Pancreas (tissue), 10 donors: ENCODE results near the gene ARHGAP33. TPM values are rescaled to one million over a fixed set of nuclear protein-coding genes. Genes with fewer than 3 reads are reported as not detected.

ENCODE experiments used
- ATAC-seq, 4 donors: fragments of 200-7000 bp; cut with Tn5 transposase; one replicate each; pipeline versions ENCODE4 v1.8.0 to v1.9.1; 2020; ENCODE audit warnings: mild to moderate bottlenecking in 4 of 4, moderate library complexity in 4 of 4
- DNase-seq, 6 donors: peaks; one replicate each; pipeline ENCODE4 v3.0.0-alpha.2; 2020
- FAIRE-seq: peaks from 2 replicates; lab custom pipeline; 2012; peaks lifted over from hg19 to GRCh38; lab: Jason Lieb, UNC
- H3K27ac ChIP-seq, 4 donors: fragments of 200-600 bp; sonication (generic); 1 replicate in 3 of 4; 2 replicates in 1 of 4; pipeline versions ENCODE4 v1.5.0 to v1.8.0; 2020
- H3K27me3 ChIP-seq, 4 donors: fragments of 200-600 bp; one replicate each; pipeline ENCODE4 v1.8.0; 2021
- H3K36me3 ChIP-seq, 3 donors: fragments of 200-600 bp; sonication (generic) in 1 of 3; one replicate each; pipeline versions ENCODE4 v1.5.0 to v1.8.0; 2020 to 2021
- H3K4me1 ChIP-seq, 3 donors: fragments of 200-600 bp; one replicate each; pipeline ENCODE4 v1.8.0; 2021
- H3K4me3 ChIP-seq, 4 donors: fragments of 200-600 bp; sonication (generic) in 2 of 4; one replicate each; pipeline versions ENCODE4 v1.5.0 to v1.8.0; 2020 to 2021
- H3K9me3 ChIP-seq, 4 donors: fragments of 200-600 bp; one replicate each; pipeline ENCODE4 v1.8.0; 2021
- WGBS, 2 donors: extraction: QIAGEN DNeasy Blood & Tissue Kit; methylation state at CpG; one replicate each; pipeline ENCODE4 v1.1.7; 2013; 5-methylcytosine and 5-hydroxymethylcytosine counted together
- intact Hi-C, 3 donors: fragments of 100-400 bp; cut with DNase I; formaldehyde crosslinking; loops; one replicate each; pipeline versions ENCODE4 v1.11.1 to v1.14.2; 2022
- polyA plus RNA-seq, 2 donors: library from polyadenylated mRNA; stranded (reverse); fragments of 200-250 nt; gene quantifications; one replicate each; pipeline ENCODE4 v1.2.3, GENCODE V29; 2013
- total RNA-seq, 6 donors: library from RNA; stranded (reverse); fragmentation: NEBNext Ultra II Directional in 4 of 6; extraction: Animal tissue kit (Norgen Biotek cat#: 25700) in 4 of 6; gene quantifications; one replicate each; pipeline versions ENCODE4 v1.2.1 to v1.2.4, GENCODE V29; 2021 to 2023
- TF ChIP-seq, protein P1 (sequence below), 4 donors: fragments of 200-600 bp; sonication (generic) in 3 of 4; IDR thresholded peaks; one replicate each; pipeline versions ENCODE4 v1.5.0 to v1.8.0; 2021; ENCODE audit warnings: antibody characterized with exemption in 4 of 4
- donor health status: healthy with polysubstance abuse.
- donor health status: DM: no; HTN: no; CAD: no; lungs with moderate emphysema.
- donor health status: DM: no; HTN: no; CAD: no.
- donor health status: control.
- donor health status: control.
- donor health status: Bipolar disorder and iron deficiency.
- donor health status: DM: yes; HTN: yes; CAD: no.
- donor health status: DM: no; HTN: no; CAD: no.
- donor health status: DM: no; HTN: no; CAD: no.
- donor health status: DM: yes; HTN: yes; CAD: no.

The ARHGAP33 gene
- total and polyA plus RNA-seq, 8 donors, result 2.7 to 39.6 (median 10.0) TPM

DNA sequence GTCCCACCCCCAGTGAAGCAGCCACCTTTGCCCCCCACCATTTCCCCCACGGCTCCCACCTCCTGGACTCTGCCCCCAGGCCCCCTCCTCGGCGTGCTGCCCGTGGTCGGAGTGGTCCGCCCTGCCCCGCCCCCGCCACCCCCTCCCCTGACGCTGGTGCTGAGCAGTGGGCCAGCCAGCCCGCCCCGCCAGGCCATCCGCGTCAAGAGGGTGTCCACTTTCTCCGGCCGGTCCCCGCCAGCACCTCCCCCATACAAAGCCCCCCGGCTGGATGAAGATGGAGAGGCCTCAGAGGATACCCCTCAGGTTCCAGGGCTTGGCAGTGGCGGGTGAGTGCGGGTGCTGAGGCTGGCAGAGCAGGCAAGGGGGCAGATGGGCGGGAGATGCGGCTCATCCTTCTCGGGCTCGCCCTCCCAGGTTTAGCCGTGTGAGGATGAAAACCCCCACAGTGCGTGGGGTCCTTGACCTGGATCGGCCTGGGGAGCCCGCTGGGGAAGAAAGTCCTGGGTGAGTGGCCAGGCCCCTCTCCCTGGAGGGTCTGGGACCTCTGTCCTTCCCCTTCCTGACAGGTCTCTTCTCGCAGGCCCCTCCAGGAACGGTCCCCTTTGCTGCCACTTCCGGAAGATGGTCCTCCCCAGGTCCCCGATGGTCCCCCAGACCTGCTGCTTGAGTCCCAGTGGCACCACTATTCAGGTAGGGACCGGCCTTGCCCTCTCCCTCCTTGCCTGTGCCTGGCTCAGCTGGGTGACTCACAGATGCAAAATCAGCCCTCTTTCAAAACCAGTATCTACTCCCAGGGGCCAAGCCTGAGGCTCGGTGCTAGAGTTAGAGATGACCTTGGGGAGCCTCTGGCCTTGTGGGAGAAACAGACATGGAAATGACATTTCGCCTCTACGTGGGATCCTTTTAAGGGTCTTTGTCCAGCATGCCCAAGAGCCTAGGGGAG lies 41.9 kb upstream of the ARHGAP33 start:
- peaks cover 8 to 52% (median 29%) of the 10 kb centered on the region in 3 donors for H3K36me3 ChIP-seq
- TF ChIP-seq, protein P1, sequence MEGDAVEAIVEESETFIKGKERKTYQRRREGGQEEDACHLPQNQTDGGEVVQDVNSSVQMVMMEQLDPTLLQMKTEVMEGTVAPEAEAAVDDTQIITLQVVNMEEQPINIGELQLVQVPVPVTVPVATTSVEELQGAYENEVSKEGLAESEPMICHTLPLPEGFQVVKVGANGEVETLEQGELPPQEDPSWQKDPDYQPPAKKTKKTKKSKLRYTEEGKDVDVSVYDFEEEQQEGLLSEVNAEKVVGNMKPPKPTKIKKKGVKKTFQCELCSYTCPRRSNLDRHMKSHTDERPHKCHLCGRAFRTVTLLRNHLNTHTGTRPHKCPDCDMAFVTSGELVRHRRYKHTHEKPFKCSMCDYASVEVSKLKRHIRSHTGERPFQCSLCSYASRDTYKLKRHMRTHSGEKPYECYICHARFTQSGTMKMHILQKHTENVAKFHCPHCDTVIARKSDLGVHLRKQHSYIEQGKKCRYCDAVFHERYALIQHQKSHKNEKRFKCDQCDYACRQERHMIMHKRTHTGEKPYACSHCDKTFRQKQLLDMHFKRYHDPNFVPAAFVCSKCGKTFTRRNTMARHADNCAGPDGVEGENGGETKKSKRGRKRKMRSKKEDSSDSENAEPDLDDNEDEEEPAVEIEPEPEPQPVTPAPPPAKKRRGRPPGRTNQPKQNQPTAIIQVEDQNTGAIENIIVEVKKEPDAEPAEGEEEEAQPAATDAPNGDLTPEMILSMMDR (IDR thresholded peaks at IDR 0.05), result no peak
- no peak for ATAC-seq
- no peaks in the 10 kb centered on the region for H3K27me3 ChIP-seq
- DNase-seq, result peak in 2 of 6 donors; percentile 30 to 71
- no peaks in the 10 kb centered on the region for H3K9me3 ChIP-seq
- H3K4me3 ChIP-seq, result no peak overlapping the region
- intact Hi-C loops, result no loop called here
- 89 to 91% methylated on average over 29 to 35 of the region's 35 CpGs for WGBS, 2 donors
- H3K4me1 ChIP-seq, result no peaks in the 10 kb centered on the region
- no peak overlapping the region for H3K27ac ChIP-seq
- no peak for FAIRE-seq

DNA sequence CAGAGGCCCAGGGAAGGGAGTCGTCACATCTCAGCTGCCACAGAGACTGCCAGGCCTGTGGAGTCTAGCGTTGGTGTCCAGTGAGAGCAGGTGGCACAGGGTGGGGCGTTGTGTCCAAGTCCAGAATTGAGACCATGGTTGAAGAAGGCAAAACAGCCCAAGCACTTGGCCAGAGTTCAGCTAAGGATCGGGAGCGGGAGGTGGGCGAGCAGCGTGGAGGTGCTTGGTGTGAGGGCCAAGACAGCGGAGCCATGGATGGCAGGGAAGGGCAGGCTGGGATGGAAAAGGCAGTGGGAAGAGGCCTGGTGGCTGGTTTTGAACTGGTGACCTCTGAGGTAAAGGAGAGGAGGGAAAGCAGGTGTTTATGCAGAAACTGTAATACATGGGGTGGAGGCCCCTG lies 41.1 kb upstream of the ARHGAP33 start:
- no peak for ATAC-seq
- Histone ChIP-seq H3K4me3 (no peak overlapping the region), H3K27ac (no peak overlapping the region), H3K36me3 (peaks cover 6 to 44% (median 21%) of the 10 kb centered on the region in 3 donors), H3K27me3 (no peaks in the 10 kb centered on the region), H3K4me1 (no peaks in the 10 kb centered on the region), H3K9me3 (no peaks in the 10 kb centered on the region)
- WGBS, 2 donors, result 96 to 99% methylated on average over 8 of the region's 8 CpGs
- intact Hi-C loops, result no loop called here
- no peak for FAIRE-seq
- TF ChIP-seq, protein P1 (IDR thresholded peaks at IDR 0.05), result no peak
- DNase-seq, result no peak

DNA sequence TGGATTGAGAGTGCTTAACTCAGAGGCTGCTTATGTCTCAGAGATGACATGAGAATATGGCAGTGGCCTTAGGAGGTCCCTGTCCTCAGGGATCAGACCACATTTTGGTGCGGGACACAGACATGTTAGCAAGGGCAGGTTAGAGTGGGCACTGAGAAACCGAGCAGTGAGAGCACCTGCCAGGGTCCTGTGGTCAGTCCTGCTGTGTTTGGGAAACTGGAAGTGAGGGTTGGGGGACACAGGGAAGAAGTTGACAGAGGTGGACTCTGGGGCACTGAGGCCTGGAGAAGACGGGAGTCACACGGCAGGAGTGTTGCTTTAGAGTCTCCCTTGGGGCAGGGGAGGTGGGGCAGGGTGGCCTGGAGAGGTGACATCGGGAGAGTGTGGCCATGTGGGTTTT lies 40.5 kb upstream of the ARHGAP33 start:
- Histone ChIP-seq H3K27me3 (no peaks in the 10 kb centered on the region), H3K36me3 (peaks cover 5 to 37% (median 15%) of the 10 kb centered on the region in 3 donors), H3K4me1 (peaks cover 0 to 1% (median 0%) of the 10 kb centered on the region in 3 donors), H3K27ac (no peak overlapping the region), H3K4me3 (no peak overlapping the region), H3K9me3 (no peaks in the 10 kb centered on the region)
- 79 to 86% methylated on average over 5 of the region's 5 CpGs for WGBS, 2 donors
- FAIRE-seq (no peak), DNase-seq (no peak), ATAC-seq (no peak)
- intact Hi-C loops, result no loop called here
- TF ChIP-seq, protein P1 (IDR thresholded peaks at IDR 0.05), result no peak

DNA sequence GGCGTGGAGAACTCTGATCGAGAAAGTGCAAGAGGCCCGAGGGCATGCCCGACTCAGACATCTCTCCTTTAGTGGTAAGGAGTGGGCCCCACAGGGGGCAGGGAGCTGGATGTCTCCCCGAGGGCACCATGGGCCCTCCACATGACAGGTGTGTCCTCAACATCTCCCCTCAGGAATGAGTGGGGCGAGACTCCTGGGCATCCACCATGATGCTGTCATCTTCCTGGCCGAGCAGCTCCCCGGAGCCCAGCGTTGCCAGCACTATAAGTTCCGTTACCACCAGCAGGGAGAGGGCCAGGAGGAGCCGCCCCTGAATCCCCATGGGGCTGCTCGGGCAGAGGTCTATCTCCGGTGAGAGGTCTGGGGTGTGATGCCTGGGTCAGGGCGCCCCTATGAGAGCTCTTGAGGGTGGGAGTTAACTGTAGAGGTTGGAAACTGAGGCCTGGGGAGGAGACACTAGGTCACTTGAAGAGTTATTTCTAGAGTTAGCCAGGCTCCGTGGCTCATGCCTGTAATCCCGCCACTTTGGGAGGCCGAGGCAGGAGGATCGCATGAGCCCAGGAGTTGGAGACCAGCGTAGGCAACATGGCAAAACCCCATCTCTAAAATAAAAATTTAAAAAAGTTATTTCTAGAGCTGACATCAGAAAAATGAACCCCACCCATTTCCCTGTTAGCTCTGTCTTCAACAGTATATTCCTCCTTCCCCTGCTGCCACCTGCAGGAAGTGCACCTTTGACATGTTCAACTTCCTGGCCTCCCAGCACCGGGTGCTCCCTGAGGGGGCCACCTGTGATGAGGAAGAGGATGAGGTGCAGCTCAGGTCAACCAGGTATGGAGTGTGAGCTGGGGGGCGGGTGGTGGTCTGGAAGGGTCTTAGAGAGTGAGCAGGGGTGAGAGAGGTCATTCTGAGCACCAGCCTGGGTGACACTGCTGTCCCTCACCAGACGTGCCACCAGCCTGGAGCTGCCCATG lies 38.2 kb upstream of the ARHGAP33 start:
- FAIRE-seq (no peak), ATAC-seq (no peak), DNase-seq (peak in 2 of 6 donors; percentile 35 to 52)
- peaks cover 0 to 4% (median 0%) of the 10 kb centered on the region in 3 donors for H3K4me1 ChIP-seq
- intact Hi-C loops, result no loop called here
- TF ChIP-seq, protein P1 (IDR thresholded peaks at IDR 0.05), result no peak
- WGBS, 2 donors, result 90 to 92% methylated on average over 22 of the region's 22 CpGs
- no peaks in the 10 kb centered on the region for H3K27me3 ChIP-seq
- no peaks in the 10 kb centered on the region for H3K9me3 ChIP-seq
- peaks cover 4 to 16% (median 5%) of the 10 kb centered on the region in 3 donors for H3K36me3 ChIP-seq
- H3K4me3 ChIP-seq, result no peak overlapping the region
- H3K27ac ChIP-seq, result no peak overlapping the region
